ENCODE measurements around the gene DYSF.

DYSF gene

GRCh38 chr2:71662665-71663394, 209.5 kb downstream of the DYSF start:
- DNase-seq: no peak

GRCh38 chr2:71664161-71664560, 210.8 kb downstream of the DYSF start:
- no peak for DNase-seq

- no peak for DNase-seq
Observed at GRCh38 chr2:71665168-71666093, 212.1 kb downstream of the DYSF start.

- no peak for DNase-seq
Observed at GRCh38 chr2:71666094-71666474, 212.7 kb downstream of the DYSF start.

GRCh38 chr2:71667256-71668182, 214.2 kb downstream of the DYSF start:
- DNase-seq: no peak

- no peak for DNase-seq
Observed at GRCh38 chr2:71668326-71669057, 215.1 kb downstream of the DYSF start.

- DNase-seq: no peak
Observed at GRCh38 chr2:71669058-71669456, 215.7 kb downstream of the DYSF start.

- DNase-seq: no peak
Observed at GRCh38 chr2:71669628-71670429, 216.5 kb downstream of the DYSF start.

- no peak for DNase-seq
Observed at GRCh38 chr2:71670430-71670795, 217.1 kb downstream of the DYSF start.

- DNase-seq: no peak
Observed at GRCh38 chr2:71671203-71671854, 218.0 kb downstream of the DYSF start.

GRCh38 chr2:71671895-71672825, 218.8 kb downstream of the DYSF start:
- no peak for DNase-seq

- DNase-seq: no peak
Observed at GRCh38 chr2:71672826-71673795, 219.8 kb downstream of the DYSF start.

- no peak for DNase-seq
Observed at GRCh38 chr2:71674158-71674851, 220.9 kb downstream of the DYSF start.

- DNase-seq: no peak
Observed at GRCh38 chr2:71675296-71675695, 221.9 kb downstream of the DYSF start.

- DNase-seq: no peak
Observed at GRCh38 chr2:71678874-71679273, 225.5 kb downstream of the DYSF start.

- no peak for DNase-seq
Observed at GRCh38 chr2:71679491-71679890, 226.1 kb downstream of the DYSF start.

- no peak for DNase-seq
Observed at GRCh38 chr2:71680925-71681324, 227.6 kb downstream of the DYSF start.

- DNase-seq: no peak
Observed at GRCh38 chr2:71681626-71682025, 228.3 kb downstream of the DYSF start.
